ENCODE data around the gene SH3TC2. TPM values are rescaled to one million over a fixed set of nuclear protein-coding genes. Genes with fewer than 3 reads are reported as not detected.
A peak's percentile ranks its signal among the peaks of the same experiment; 100 is the strongest.

SH3TC2 gene
- total and polyA plus RNA-seq, 10 of the 15 experiments (the other 5 are each of a cell fraction or from before 2014, with no cell fraction given): not detected

DNA sequence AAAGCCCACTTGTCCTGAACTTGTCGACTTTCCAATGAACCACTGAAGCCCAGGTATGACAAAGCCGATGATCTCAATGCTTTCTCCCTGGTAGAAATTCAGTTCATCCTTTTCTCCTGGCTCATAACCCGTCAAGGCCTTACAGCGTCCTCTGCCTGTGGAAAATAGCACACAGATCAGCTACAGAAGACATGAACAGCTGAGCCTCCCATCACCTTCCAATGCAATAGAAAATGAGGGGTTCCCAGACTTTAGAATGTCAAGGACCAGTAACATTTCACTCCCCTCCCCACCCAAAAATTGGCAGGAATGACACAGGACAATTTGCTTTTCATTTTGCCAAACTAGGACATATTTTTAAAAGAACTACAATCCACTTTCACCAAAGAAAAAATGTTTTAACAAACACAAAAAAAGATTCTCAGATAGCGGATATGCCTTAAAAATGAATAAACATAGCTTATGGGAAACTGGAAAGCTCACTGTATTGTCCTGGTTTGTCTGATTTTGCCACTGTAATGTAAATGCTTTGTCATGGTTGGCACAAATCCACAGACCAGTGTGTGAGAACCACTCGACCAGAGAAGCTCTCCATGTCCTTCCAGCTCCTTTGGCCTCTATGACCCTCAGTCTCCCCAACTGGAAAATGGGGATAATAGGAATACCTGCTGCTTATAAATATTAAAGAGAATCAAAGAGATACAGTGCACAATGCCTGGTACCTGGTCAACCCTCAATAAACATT lies 24.4 kb downstream of the SH3TC2 start (continued):
- TF ChIP-seq, protein P1, sequence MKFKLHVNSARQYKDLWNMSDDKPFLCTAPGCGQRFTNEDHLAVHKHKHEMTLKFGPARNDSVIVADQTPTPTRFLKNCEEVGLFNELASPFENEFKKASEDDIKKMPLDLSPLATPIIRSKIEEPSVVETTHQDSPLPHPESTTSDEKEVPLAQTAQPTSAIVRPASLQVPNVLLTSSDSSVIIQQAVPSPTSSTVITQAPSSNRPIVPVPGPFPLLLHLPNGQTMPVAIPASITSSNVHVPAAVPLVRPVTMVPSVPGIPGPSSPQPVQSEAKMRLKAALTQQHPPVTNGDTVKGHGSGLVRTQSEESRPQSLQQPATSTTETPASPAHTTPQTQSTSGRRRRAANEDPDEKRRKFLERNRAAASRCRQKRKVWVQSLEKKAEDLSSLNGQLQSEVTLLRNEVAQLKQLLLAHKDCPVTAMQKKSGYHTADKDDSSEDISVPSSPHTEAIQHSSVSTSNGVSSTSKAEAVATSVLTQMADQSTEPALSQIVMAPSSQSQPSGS (IDR thresholded peaks at IDR 0.05; ENCODE audit: low read length): no peak
- TF ChIP-seq IKZF2 (IDR thresholded peaks at IDR 0.05): no peak
- no peak for TF ChIP-seq SMARCA5 (IDR thresholded peaks at IDR 0.05)
- no peak for TF ChIP-seq POLR2A (IDR thresholded peaks at IDR 0.05; ENCODE audit: low read depth, low read length)
- no peak for TF ChIP-seq ZNF217 (IDR thresholded peaks at IDR 0.05)

DNA sequence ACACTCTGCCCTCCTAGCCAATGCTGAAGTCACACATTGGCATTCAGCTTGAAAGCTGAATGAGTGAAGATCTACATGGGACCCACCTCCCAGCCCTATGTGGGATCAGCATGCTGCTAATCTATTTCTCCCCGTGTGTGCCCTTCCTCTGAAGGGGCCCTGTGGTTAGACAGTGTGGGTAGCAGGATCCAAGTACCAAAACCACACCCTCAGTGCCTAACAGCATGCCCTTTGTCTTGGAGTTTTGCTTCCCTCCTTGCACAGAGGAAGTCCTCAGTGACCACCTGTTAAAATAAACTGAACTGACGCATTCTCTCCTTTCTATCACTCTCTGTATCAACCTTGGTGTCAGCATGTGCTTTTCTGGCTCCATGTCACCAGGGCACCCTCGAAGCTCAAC lies 25.0 kb downstream of the SH3TC2 start:
- Histone ChIP-seq H3K9ac (ENCODE audit: control insufficient read depth, insufficient read depth, low read length) (no peak overlapping the region), H3K27ac (ENCODE audit: control insufficient read depth, insufficient read depth) (no peak overlapping the region), H3K4me3 (no peak overlapping the region), H2AFZ (ENCODE audit: control insufficient read depth, low read depth, low read length) (no peak overlapping the region), H3K27me3 (replicated peaks in 1 of 2; ENCODE audit: control insufficient read depth in 2 of 2, insufficient read depth in 2 of 2, low read length in 1 of 2) (no peaks in the 10 kb centered on the region), H4K20me1 (ENCODE audit: control insufficient read depth, insufficient read depth) (no peaks in the 10 kb centered on the region), H3K4me2 (ENCODE audit: control insufficient read depth, insufficient read depth) (no peak overlapping the region), H3K36me3 (ENCODE audit: control insufficient read depth in 2 of 2, insufficient read depth in 2 of 2, low read length in 1 of 2) (no peaks in the 10 kb centered on the region), H3K4me1 (ENCODE audit: control insufficient read depth, insufficient read depth, low read length) (no peaks in the 10 kb centered on the region), H3K79me2 (ENCODE audit: control insufficient read depth, insufficient read depth, low read length) (no peaks in the 10 kb centered on the region), H3K9me3 (replicated peaks; ENCODE audit: control insufficient read depth, insufficient read depth, low read length) (no peaks in the 10 kb centered on the region)
- POLR2A ChIA-PET: no interaction called here
- intact Hi-C loops (cut with micrococcal nuclease; ENCODE audit: unreplicated experiment) (loop anchor here (2.0 to 10.0 kb wide), 5 partner anchors 79 to 853 kb away; no protein-coding TSS in a partner anchor), in situ Hi-C loops (cut with MboI) (loop anchor here (5.0 to 25.0 kb wide), 3 partner anchors 301 to 851 kb away; no protein-coding TSS in a partner anchor)
- ATAC-seq (peak; percentile 47), DNase-seq (ENCODE audit: low read depth, low spot score) (no peak), FAIRE-seq (no peak)
- BruUV-seq (replicated peaks): no TSS peak
- SMC1A ChIA-PET (ENCODE audit: uncharacterized antibody, unreplicated experiment): interaction anchor here (0.6 to 8.6 kb wide), 4 partner anchors 80 to 305 kb away, joined by 3 to 101 read pairs (median 6); no protein-coding TSS in a partner anchor
- RAD21 ChIA-PET (ENCODE audit: unreplicated experiment): interaction anchor here (1.9 to 3.9 kb wide), 3 partner anchors 296 to 307 kb away, joined by 5 to 32 read pairs (median 12); no protein-coding TSS in a partner anchor
- 15% methylated on average over 3 of the region's 3 CpGs for WGBS (ENCODE audit: insufficient coverage, insufficient replicate concordance, low lambda C conversion rate, missing lambda C conversion rate)
- TF ChIP-seq SPI1 (IDR thresholded peaks at IDR 0.05; ENCODE audit: borderline replicate concordance, insufficient read depth, low read depth, low read length): peak; percentile 18; the same call in 1 of the 2 replicates
- TF ChIP-seq, protein P2, sequence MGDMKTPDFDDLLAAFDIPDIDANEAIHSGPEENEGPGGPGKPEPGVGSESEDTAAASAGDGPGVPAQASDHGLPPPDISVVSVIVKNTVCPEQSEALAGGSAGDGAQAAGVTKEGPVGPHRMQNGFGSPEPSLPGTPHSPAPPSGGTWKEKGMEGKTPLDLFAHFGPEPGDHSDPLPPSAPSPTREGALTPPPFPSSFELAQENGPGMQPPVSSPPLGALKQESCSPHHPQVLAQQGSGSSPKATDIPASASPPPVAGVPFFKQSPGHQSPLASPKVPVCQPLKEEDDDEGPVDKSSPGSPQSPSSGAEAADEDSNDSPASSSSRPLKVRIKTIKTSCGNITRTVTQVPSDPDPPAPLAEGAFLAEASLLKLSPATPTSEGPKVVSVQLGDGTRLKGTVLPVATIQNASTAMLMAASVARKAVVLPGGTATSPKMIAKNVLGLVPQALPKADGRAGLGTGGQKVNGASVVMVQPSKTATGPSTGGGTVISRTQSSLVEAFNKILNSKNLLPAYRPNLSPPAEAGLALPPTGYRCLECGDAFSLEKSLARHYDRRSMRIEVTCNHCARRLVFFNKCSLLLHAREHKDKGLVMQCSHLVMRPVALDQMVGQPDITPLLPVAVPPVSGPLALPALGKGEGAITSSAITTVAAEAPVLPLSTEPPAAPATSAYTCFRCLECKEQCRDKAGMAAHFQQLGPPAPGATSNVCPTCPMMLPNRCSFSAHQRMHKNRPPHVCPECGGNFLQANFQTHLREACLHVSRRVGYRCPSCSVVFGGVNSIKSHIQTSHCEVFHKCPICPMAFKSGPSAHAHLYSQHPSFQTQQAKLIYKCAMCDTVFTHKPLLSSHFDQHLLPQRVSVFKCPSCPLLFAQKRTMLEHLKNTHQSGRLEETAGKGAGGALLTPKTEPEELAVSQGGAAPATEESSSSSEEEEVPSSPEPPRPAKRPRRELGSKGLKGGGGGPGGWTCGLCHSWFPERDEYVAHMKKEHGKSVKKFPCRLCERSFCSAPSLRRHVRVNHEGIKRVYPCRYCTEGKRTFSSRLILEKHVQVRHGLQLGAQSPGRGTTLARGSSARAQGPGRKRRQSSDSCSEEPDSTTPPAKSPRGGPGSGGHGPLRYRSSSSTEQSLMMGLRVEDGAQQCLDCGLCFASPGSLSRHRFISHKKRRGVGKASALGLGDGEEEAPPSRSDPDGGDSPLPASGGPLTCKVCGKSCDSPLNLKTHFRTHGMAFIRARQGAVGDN (IDR thresholded peaks at IDR 0.05): no peak
- TF ChIP-seq POLR2AphosphoS5 (IDR thresholded peaks at IDR 0.05; ENCODE audit: low read length): no peak
- CTCF ChIA-PET: interaction anchor here (1.2 to 9.9 kb wide), 3 partner anchors 230 to 302 kb away, joined by 3 to 335 read pairs (median 3); no protein-coding TSS in a partner anchor

Data from GM12878 (cell line).